HT-29 (cell line): Measurements from ENCODE around the gene ETV3. TPM values are rescaled to one million over a fixed set of nuclear protein-coding genes. Genes with fewer than 3 reads are reported as not detected.
"Not testable (repeated sequence)": the region's sequence is repeated elsewhere in the genome, so short reads cannot be mapped to it uniquely, and the experiment has no call there.

Experiments
- DNase-seq: peaks from one replicate; pipeline ENCODE4 v3.0.0-alpha.2; 2015; ENCODE audit warnings: low spot score
- total RNA-seq: library from RNA; depleted of rRNA; stranded (reverse); fragments of >200 nt; shearing (Covaris generic); gene quantifications from 2 replicates; pipeline ENCODE4 v1.2.3, GENCODE V29; 2014

The ETV3 gene
- total RNA-seq, 1 experiment from 2014 or later = 9.5 TPM

- no peak for DNase-seq
Observed at GRCh38 chr1:157112186-157112867, 25.9 kb downstream of the ETV3 start.

- DNase-seq = no peak
Observed at GRCh38 chr1:157111396-157112165, 26.6 kb downstream of the ETV3 start.

GRCh38 chr1:157110686-157111085 lies 27.5 kb downstream of the ETV3 start:
- no peak for DNase-seq

- no peak for DNase-seq
Observed at GRCh38 chr1:157110003-157110402, 28.2 kb downstream of the ETV3 start.

- DNase-seq = no peak
Observed at GRCh38 chr1:157108448-157108847, 29.7 kb downstream of the ETV3 start.

DNA sequence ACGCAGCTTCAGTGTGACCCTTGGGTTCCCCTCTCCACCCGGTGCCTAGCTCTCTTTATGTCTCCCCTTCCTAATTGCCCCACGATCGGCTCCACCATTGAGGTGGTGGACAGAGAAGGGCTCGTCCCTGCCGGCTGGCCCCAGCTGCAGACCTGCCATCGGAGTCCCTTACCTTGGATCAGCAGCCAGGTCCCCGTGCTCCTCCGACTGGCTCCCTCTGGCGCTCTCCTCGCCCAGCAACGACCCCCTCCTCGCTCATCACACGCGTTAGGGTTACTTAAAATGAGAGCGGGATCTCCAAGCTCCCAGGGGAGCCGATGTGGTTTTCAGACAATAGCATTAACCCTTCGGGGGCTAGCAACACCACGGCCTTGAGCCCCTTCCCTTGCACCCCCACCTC lies 30.5 kb downstream of the ETV3 start:
- DNase-seq = no peak

DNA sequence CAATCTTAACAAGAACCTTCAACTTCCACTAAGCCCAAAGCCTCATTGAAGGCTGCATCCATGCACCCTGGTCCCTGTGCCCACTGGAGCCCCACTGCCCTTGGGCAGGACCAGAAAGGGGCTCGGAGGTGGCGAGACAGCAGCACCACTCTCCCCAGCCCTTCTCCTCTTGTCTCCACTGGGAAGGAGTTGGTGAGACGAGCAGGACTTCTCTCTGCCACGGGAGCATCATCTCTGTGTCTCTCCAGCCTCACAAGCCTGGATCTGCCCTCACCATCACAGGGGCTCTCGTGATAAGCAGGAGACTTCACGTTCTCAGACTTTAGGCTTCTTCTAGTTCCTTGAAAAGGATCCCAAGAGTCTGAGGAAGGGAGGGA lies 31.4 kb downstream of the ETV3 start:
- no peak for DNase-seq

DNA sequence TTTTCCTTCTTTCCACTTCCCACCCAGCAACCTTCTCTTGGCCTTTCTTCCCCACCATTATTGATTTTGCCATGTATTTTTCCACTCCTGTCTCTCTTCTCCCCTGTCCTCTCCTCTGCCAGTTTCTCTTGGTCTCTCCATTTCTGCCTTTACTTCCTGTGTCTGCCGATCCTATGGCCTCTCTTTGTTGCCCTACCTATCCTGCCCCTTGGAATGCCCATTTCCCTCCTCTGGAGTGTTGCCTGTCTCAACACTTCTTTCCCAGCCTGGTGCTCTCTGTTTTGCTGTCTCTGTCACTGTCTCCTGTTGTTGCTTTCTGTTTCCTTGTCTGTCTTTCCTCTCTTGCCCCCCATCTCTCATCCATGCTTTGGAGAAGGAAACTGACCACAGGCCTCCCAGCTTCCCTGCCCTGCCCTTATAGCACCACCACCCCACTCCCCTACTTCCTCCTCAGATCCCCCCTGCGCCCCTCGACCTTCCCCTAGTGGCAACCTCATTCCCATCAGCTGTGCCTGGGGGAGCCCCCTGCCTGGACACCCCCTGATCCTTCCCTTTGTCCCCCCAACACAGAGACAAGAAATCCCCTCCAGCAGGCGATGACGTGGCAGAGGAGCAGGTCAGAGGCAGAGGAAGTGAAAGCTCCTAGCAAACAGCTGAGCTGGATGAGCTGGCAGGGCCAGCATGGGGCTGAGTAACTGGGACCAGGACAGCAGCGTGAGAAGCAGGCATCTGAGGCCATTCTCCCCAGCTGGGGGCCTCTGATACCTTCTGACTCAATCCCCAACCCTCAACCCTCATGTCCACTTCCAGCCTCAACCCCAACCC lies 32.0 kb downstream of the ETV3 start:
- DNase-seq = no peak

DNA sequence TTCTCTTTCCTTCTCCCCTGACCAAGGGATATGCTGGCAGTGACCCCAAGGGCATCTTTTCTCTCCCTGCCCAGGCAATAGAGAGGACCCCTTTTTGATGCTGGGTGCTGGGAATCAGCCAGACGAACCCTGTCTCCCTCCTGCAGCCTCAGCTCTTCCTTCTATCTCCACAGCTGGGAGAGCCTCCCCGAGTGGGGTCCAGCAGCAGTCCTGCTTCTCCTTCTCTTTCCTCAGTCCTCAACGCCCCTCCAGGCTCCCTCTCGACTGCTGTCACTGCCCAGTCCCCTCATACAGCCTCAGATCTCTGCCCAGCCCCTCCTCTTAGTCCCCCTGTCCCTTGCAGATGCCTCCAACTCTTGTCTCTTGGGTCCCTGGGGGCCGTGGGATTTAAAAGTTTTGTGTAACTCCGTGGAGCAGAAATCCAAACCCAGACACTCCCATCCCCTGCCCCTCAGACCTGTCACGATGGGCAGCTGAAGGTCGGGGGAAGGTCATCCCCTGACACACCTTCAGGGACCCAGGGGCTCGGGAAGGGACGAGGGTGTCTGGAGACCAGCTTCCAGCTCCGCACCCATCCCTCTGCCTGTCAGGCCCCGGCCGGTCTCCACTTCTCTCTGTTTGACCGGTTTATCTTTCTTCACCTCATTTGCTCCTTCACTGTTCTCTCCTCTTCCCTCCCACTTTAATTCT lies 32.8 kb downstream of the ETV3 start:
- no peak for DNase-seq

DNA sequence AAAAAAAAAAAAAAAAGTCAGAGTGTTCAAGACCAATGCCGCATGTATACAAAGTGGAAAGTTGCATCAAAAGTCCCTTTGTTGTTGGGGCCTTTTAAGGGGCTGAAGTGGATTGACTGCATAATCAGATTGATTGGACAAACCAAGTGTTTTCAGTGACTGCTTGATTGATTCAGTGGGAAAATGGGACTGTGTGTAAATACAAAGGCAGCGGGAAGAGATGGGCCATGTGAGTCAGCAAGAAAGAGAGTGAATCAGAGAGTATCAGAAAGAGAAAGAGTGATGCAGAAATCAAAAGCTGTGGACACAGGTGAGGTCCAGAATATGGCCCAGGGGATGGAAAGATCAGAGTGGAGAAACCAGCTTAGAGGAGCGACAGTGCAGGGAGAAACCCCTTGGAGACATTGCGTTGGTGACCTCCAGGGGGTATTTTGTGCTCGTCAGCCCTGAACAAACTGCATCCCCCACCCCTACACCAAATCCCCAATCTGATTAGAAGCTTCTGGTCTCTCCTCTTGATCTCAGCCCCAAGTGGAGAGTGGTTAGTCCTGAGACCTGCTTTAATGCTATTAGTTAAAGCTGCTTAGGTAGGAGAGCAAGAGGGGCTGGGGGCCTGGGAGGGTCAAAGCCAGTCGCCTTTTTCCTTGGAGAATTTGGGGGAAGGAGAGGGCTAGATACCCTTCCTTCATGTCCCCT lies 33.4 kb downstream of the ETV3 start:
- no peak for DNase-seq

DNA sequence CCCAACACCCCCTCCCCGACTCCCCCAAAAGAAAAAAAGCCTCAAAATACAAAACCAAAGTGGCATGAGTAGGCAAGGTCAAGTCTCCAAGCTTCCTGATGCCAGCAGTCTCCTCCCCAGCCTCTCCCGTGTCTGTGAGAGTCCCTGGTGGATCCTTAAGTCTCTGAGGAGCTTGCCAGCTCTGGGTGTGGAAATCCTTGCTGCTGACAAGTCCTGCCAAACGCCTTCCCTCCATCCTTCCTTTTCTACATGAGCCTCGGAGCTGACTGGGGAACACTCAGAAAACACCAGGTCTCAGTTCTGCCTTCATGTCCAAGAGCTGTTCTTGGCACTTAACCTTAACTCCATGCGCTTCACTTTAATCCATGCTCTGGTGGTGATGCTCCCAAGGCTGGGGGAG lies 34.9 kb downstream of the ETV3 start:
- no peak for DNase-seq

- DNase-seq = no peak
Observed at GRCh38 chr1:157101149-157101548, 37.0 kb downstream of the ETV3 start.

DNA sequence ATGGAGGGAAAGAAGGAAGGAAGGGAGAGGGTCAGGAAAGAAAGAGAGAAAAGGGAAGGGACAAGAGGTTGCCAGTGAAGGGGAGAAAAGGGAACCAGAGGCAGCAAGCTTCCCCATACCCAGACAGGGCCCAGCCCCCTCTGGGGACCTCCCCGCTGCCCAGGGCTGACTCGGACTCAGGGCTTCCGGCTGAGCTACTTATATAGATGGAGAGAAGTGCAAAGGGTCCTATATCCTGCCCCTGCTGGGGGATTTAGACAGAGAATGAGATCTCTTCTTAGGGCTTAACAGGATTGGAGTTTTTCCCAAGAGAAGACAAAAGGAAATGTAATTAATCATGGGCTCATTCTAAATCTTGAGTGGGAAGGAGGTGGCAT lies 38.6 kb downstream of the ETV3 start, which contains the start of gene ETV3L:
Gene ETV3L, minus strand, starts transcription at position 176 of the 377 bp plus-strand sequence. CDS start 285 bp downstream, outside the sequence.
- DNase-seq = no peak

GRCh38 chr1:157098987-157099632 lies 39.1 kb downstream of the ETV3 start:
- DNase-seq = not testable (repeated sequence)

- no peak for DNase-seq
Observed at GRCh38 chr1:157098519-157098918, 39.7 kb downstream of the ETV3 start.

- DNase-seq = no peak
Observed at GRCh38 chr1:157097692-157098091, 40.5 kb downstream of the ETV3 start.

DNA sequence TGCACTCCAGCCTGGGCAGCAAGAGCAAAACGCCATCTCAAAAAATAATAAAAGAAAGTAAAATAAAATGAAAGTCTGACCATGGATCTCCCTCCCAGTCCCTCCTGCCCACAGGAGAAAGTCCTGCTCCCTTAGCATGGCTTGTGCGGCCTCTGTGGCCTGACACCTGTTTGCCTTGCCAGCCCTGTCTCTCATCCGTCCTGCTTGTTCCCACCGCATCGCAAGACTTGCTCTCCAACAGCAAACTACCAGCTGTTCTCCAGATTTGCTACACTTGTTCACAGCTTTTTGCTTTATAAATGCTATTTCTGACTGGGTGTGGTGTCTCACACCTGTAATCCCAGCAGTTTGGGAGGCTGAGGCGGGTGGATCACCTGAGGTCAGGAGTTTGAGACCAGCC lies 41.3 kb downstream of the ETV3 start:
- DNase-seq = no peak

- no peak for DNase-seq
Observed at GRCh38 chr1:157095551-157095950, 42.6 kb downstream of the ETV3 start.

DNA sequence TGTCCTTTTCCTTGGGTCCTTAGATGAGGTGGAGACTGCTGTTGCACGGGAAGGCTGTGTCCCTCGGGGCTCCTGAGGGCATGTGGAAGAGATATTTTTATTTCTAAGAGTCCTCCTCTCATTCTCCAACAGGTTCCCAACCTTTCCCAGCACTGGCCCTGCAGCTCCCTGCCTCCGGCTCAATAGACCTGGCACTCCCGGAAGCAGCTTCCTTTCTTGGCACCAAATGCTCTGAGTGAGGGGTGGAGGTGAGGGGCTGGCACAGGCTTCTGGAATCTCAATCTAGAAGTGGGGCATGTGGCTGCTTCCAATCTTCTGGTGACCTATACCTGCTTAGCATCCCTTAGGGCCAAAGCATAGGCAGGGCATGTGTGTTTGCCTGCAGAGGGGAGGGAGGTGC lies 43.1 kb downstream of the ETV3 start:
- no peak for DNase-seq

GRCh38 chr1:157092831-157093230 lies 45.4 kb downstream of the ETV3 start:
- DNase-seq = no peak
